Spleen (tissue), 11 donors: ENCODE results near the gene NTSR1. TPM values are rescaled to one million over a fixed set of nuclear protein-coding genes. Genes with fewer than 3 reads are reported as not detected.

Experiments used
- DNase-seq: peaks from one replicate; pipeline ENCODE4 v3.0.0-alpha.2; 2020
- H3K27ac ChIP-seq, 8 donors: fragments of 200-600 bp; sonication (generic) in 7 of 8; 1 replicate in 4 of 8; 2 replicates in 4 of 8; pipeline versions ENCODE4 v1.5.0 to v1.8.0; 2016 to 2021; ENCODE audit warnings: inconsistent platforms in 4 of 8, mild to moderate bottlenecking in 4 of 8, moderate library complexity in 1 of 8
- H3K27me3 ChIP-seq, 7 donors: fragments of 200-600 bp; sonication (generic) in 6 of 7; replicated peaks in 1 of 7; 1 replicate in 4 of 7; 2 replicates in 3 of 7; pipeline versions ENCODE4 v1.5.0 to v1.8.0; 2016 to 2021; ENCODE audit warnings: inconsistent platforms in 3 of 7, mild to moderate bottlenecking in 1 of 7
- H3K36me3 ChIP-seq, 6 donors: fragments of 200-600 bp; sonication (generic) in 5 of 6; 1 replicate in 4 of 6; 2 replicates in 2 of 6; pipeline versions ENCODE4 v1.5.0 to v1.8.0; 2016 to 2021; ENCODE audit warnings: inconsistent platforms in 2 of 6
- H3K4me1 ChIP-seq, 6 donors: fragments of 200-600 bp; sonication (generic) in 5 of 6; 1 replicate in 3 of 6; 2 replicates in 3 of 6; pipeline versions ENCODE4 v1.5.0 to v1.8.0; 2016 to 2021; ENCODE audit warnings: inconsistent platforms in 3 of 6
- H3K4me3 ChIP-seq, 8 donors: fragments of 200-600 bp; sonication (generic) in 7 of 8; 1 replicate in 4 of 8; 2 replicates in 4 of 8; pipeline versions ENCODE4 v1.5.0 to v1.8.0; 2016 to 2021; ENCODE audit warnings: inconsistent platforms in 4 of 8, mild to moderate bottlenecking in 4 of 8, moderate library complexity in 2 of 8
- H3K9me3 ChIP-seq, 8 donors: fragments of 200-600 bp; sonication (generic) in 7 of 8; 1 replicate in 4 of 8; 2 replicates in 4 of 8; pipeline versions ENCODE4 v1.5.0 to v1.8.0; 2016 to 2021; ENCODE audit warnings: inconsistent platforms in 4 of 8
- POLR2A ChIP-seq, 3 donors: fragments of 450-650 bp; IDR thresholded peaks; one replicate each; pipeline ENCODE4 v1.5.1; 2017; ENCODE audit warnings: antibody characterized with exemption in 3 of 3, mild to moderate bottlenecking in 1 of 3
- POLR2AphosphoS5 ChIP-seq, 3 donors: sonication (generic); formaldehyde crosslinking; IDR thresholded peaks; one replicate each; pipeline ENCODE4 v1.5.1; 2017; ENCODE audit warnings: antibody characterized with exemption in 3 of 3
- WGBS, 5 donors: extraction: QIAGEN DNeasy Blood & Tissue Kit in 3 of 5; methylation state at CpG; one replicate each; pipeline versions ENCODE4 v1.1.5 to v1.1.7; 2013 to 2018; 5-methylcytosine and 5-hydroxymethylcytosine counted together
- intact Hi-C: fragments of 100-400 bp; cut with DNase I; formaldehyde crosslinking; loops from one replicate; pipeline ENCODE4 v1.15.0; 2023; ENCODE audit warnings: low total_unique reads
- polyA plus RNA-seq, 3 donors: library from polyadenylated mRNA; stranded (reverse); fragments of 200-250 nt; gene quantifications; one replicate each; pipeline ENCODE4 v1.2.1, GENCODE V29; 2013
- total RNA-seq, 7 donors: library from RNA; depleted of rRNA in 3 of 7; stranded (reverse); fragments of >200 nt in 3 of 7; fragmentation: NEBNext Ultra II Directional in 4 of 7; extraction: Animal tissue kit (Norgen Biotek cat#: 25700) in 4 of 7; gene quantifications; one replicate each; pipeline versions ENCODE4 v1.1.0 to v1.2.1, GENCODE V29; 2016 to 2021
- TF ChIP-seq, protein P1 (sequence below), 11 experiments: fragments of 200-600 bp in 7 of 11; fragments of 450-650 bp in 4 of 11; sonication (generic) in 4 of 11; IDR thresholded peaks in 8 of 11; conservative IDR thresholded peaks in 3 of 11; 1 replicate in 7 of 11; 2 replicates in 4 of 11; pipeline versions ENCODE4 v1.4.0 to v1.8.0; 2016 to 2021; ENCODE audit warnings: antibody characterized with exemption in 11 of 11, inconsistent platforms in 4 of 11, mild to moderate bottlenecking in 1 of 11
- donor health status: healthy with polysubstance abuse.
- donor health status: DM: no; HTN: no; CAD: no; lungs with moderate emphysema.
- donor health status: DM: no; HTN: no; CAD: no.
- donor health status: Bipolar disorder and iron deficiency.
- donor health status: healthy.
- donor health status: DM: no; HTN: no; CAD: no.
- donor health status: DM: yes; HTN: yes; CAD: no.

Gene NTSR1
- total and polyA plus RNA-seq, 10 donors, result 0.14 to 5.7 (median 0.71) TPM

DNA sequence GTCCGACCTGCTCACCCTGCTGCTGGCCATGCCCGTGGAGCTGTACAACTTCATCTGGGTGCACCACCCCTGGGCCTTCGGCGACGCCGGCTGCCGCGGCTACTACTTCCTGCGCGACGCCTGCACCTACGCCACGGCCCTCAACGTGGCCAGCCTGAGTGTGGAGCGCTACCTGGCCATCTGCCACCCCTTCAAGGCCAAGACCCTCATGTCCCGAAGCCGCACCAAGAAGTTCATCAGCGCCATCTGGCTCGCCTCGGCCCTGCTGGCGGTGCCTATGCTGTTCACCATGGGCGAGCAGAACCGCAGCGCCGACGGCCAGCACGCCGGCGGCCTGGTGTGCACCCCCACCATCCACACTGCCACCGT, 885 bp downstream of the NTSR1 start:
- Histone ChIP-seq H3K27ac (no peak overlapping the region), H3K4me1 (peaks cover 2 to 46% (median 20%) of the 10 kb centered on the region in 6 donors), H3K27me3 (peaks cover 0 to 82% (median 45%) of the 10 kb centered on the region in 7 donors), H3K4me3 (peak overlapping the region in 3 of 8 donors; percentile 30 to 63 (median 33)), H3K9me3 (no peaks in the 10 kb centered on the region), H3K36me3 (no peaks in the 10 kb centered on the region)
- TF ChIP-seq, protein P1, sequence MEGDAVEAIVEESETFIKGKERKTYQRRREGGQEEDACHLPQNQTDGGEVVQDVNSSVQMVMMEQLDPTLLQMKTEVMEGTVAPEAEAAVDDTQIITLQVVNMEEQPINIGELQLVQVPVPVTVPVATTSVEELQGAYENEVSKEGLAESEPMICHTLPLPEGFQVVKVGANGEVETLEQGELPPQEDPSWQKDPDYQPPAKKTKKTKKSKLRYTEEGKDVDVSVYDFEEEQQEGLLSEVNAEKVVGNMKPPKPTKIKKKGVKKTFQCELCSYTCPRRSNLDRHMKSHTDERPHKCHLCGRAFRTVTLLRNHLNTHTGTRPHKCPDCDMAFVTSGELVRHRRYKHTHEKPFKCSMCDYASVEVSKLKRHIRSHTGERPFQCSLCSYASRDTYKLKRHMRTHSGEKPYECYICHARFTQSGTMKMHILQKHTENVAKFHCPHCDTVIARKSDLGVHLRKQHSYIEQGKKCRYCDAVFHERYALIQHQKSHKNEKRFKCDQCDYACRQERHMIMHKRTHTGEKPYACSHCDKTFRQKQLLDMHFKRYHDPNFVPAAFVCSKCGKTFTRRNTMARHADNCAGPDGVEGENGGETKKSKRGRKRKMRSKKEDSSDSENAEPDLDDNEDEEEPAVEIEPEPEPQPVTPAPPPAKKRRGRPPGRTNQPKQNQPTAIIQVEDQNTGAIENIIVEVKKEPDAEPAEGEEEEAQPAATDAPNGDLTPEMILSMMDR (IDR thresholded peaks at IDR 0.05 in 8 of 11, conservative IDR thresholded peaks at IDR 0.05 in 3 of 11), result no peak
- TF ChIP-seq POLR2AphosphoS5 (IDR thresholded peaks at IDR 0.05) (no peak), POLR2A (IDR thresholded peaks at IDR 0.05) (no peak)
- 70 to 89% (median 81%) methylated on average over 29 to 30 of the region's 30 CpGs for WGBS, 5 donors
- intact Hi-C loops, result no loop called here
- no peak for DNase-seq

DNA sequence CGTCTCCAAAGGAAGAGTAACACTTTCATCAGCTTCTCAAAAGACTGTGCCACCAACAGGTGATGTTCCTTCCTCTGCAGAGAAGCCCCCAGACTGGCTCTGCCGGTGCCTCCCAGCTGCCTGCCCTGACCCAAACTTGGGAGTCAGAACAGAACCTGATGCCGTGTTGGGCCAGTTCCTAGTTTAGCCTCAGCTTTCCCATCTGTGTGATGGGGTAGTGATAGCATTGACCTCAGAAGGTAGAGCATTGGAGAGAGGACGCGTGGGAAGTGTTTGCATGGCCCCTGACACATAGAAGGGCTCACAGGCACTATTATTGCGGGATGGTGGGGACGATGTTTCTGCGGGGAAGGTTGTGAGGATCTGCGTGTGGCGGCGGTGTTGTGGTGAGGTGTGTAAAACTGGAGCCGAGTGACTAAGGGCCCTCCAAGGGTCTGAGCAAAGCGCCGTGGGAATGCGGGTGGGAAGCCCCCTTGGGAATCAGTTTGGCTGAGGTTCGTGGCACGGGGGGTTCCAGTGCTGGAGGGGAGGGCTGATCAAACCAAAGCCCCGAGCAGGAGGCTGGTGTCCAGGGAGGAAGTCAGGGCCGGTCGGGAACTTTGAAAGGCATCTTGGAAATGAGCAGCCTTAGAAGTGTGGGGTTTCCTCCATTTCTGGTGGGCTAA, 1.7 kb downstream of the NTSR1 start:
- H3K4me1 ChIP-seq, result peaks cover 0 to 40% (median 18%) of the 10 kb centered on the region in 6 donors
- no peak for DNase-seq
- H3K36me3 ChIP-seq, result no peaks in the 10 kb centered on the region
- no peaks in the 10 kb centered on the region for H3K9me3 ChIP-seq
- TF ChIP-seq, protein P1 (IDR thresholded peaks at IDR 0.05 in 8 of 11, conservative IDR thresholded peaks at IDR 0.05 in 3 of 11), result no peak
- TF ChIP-seq POLR2AphosphoS5 (IDR thresholded peaks at IDR 0.05) (no peak), POLR2A (IDR thresholded peaks at IDR 0.05) (no peak)
- peaks cover 0 to 77% (median 45%) of the 10 kb centered on the region in 7 donors for H3K27me3 ChIP-seq
- no peak overlapping the region for H3K27ac ChIP-seq
- peak overlapping the region in 1 of 8 donors; percentile 63 for H3K4me3 ChIP-seq
- WGBS, 5 donors, result 74 to 77% (median 75%) methylated on average over 20 of the region's 20 CpGs
- intact Hi-C loops, result no loop called here

DNA sequence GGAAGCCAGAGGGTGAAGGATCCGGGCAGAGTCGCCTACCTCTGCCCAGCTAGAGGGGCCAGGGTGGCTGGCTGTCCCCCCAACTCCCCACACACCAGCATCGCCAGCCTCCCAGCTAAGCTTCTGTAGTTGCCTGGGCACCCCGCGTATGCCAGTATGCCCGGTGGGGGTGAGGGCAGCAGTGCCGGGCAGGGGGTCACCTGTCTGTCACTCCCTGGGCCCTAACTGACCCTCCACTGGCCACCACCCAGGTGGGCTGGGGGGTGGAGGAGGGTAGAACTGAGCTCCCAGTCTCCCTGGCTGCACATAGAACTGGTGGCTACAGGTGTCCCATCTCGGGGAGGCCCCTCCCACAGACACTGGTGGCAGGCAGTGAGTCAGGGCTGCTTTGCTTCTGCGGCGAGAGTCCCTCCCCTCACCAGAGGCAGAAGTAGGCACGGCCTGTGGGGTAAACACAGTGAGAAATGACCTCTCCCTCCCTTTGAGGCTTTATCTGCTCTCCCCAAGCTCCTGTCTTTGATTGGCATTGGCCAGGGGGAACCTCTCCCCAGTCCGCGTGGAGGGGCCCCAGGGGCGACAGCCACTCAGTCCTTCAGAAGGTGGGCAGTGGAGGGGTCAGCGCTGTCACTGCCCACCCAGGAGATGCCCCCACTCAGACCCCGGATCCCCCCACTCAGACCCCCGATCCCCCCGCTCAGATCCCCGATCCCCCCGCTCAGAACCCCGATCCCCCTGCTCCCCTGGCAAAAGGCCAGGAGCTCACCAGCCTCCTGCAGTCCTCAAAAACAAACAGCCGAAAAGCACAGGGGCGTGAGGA, 2.5 kb downstream of the NTSR1 start:
- H3K4me3 ChIP-seq, result peak overlapping the region in 1 of 8 donors; percentile 63
- intact Hi-C loops, result no loop called here
- DNase-seq, result no peak
- H3K4me1 ChIP-seq, result peaks cover 0 to 40% (median 18%) of the 10 kb centered on the region in 6 donors
- H3K9me3 ChIP-seq, result no peaks in the 10 kb centered on the region
- no peak overlapping the region for H3K27ac ChIP-seq
- no peaks in the 10 kb centered on the region for H3K36me3 ChIP-seq
- H3K27me3 ChIP-seq, result peaks cover 0 to 76% (median 45%) of the 10 kb centered on the region in 7 donors
- WGBS, 5 donors, result 55 to 68% (median 57%) methylated on average over 14 to 23 of the region's 23 CpGs
- TF ChIP-seq, protein P1 (IDR thresholded peaks at IDR 0.05 in 8 of 11, conservative IDR thresholded peaks at IDR 0.05 in 3 of 11), result no peak
- TF ChIP-seq POLR2AphosphoS5 (IDR thresholded peaks at IDR 0.05) (no peak), POLR2A (IDR thresholded peaks at IDR 0.05) (no peak)

DNA sequence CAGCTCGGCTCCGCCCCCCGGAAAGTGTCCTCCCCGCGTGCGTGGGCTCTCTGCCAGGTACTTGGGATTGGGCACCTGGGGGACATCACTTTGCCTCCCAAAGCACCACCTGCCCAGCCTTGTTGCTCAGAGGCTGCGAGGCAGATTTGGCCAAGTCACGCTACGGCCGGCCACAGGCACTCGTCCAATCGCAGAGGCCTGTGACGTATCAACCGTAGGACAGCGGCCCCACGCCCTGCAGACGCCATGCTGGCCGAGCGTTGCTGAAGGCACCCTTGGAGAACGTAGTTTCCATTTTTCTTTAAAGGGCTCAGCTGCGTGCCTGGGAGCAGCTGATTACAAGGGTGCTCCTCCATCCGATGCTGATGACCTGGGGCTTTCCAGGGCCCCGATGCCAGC, 3.1 kb downstream of the NTSR1 start:
- intact Hi-C loops, result no loop called here
- no peak for TF ChIP-seq POLR2A (IDR thresholded peaks at IDR 0.05)
- no peak for TF ChIP-seq POLR2AphosphoS5 (IDR thresholded peaks at IDR 0.05)
- TF ChIP-seq, protein P1 (IDR thresholded peaks at IDR 0.05 in 8 of 11, conservative IDR thresholded peaks at IDR 0.05 in 3 of 11), result no peak
- H3K4me3 ChIP-seq, result no peak overlapping the region
- no peaks in the 10 kb centered on the region for H3K9me3 ChIP-seq
- H3K4me1 ChIP-seq, result peaks cover 0 to 42% (median 18%) of the 10 kb centered on the region in 6 donors
- no peak for DNase-seq
- 51 to 76% (median 67%) methylated on average over 18 to 23 of the region's 23 CpGs for WGBS, 5 donors
- H3K36me3 ChIP-seq, result no peaks in the 10 kb centered on the region
- H3K27ac ChIP-seq, result no peak overlapping the region
- H3K27me3 ChIP-seq, result peaks cover 0 to 72% (median 45%) of the 10 kb centered on the region in 7 donors
